Activated gamma-delta T cell (primary cell): ENCODE data around the gene MB21D2.

ENCODE experiments used
- DNase-seq: peaks from one replicate; lab custom pipeline; 2025; lab: John Stamatoyannopoulos, UW

The MB21D2 gene

DNA sequence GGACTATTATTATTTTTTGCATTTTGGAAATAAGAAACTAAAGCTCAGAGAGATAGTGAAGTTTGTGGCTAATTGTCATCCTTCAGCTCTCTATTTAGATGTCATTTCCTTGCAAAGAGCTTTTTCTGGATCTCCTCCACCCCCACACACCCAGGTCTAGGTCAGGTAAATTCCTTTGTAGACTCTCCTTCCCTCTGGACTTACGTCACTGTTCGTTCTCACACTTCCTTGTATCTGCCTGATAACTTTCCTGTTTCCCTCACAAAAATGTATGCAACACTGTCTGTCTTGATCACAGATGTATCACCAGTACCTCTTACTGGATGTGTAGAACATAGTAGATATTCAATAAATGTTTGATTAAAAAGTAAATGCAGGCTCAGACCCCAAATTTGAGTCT is 6.1 kb upstream of the MB21D2 start:
- DNase-seq: no peak

DNA sequence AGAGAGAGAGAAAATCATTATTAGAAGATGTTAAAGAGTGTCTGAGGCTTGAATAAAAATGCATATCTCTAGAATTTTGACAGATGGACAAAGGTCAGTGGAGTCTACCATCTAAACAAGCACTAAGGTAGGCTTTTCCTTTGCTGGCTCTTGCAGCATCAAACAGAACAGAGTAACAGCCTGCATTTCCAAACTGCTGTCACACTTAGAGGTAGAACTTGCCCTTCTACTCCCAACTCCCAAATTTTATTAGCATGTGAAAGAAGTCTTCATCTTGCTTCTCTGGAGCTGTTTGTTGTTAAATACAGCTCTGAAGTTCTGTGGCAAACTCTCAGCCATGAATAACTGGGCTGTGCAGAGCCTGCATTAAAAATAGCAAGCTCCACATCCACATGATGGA is 4.1 kb upstream of the MB21D2 start:
- no peak for DNase-seq

- no peak for DNase-seq
Observed at GRCh38 chr3:192920411-192920810, 2.8 kb upstream of the MB21D2 start.

DNA sequence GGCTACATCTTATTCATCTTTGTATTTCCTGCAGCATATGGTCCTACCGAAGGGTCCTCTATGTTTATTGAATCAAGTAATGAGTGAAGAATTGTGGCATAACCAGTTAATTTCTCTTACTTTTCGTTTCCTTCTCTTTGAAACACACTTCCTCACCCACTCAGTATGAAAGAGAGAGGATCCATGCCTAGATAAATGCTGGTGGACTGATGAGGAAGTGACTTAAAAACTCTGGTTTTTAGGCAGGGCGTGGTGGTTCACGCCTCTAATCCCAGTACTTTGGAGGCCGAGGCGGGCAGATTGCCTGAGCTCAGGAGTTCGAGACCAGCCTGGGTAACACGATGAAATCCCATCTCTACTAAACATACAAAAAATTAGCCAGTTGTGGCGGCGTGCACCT is 2.2 kb upstream of the MB21D2 start:
- no peak for DNase-seq

DNA sequence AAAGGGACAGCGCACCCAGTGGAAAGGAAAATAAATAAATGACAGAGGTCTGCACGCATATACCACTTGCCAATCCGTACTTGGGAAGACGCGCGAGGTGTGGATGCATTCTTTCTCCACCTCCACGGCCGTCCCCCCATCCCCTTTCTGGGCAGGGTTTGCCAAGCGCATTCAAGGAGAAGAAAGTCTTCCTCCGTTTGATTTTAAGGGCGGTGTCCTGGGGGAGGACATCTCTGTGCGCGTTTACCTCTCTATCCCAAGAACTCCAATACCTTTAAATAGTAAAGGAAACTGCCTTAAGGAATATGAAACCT is 576 bp upstream of the MB21D2 start:
- no peak for DNase-seq

DNA sequence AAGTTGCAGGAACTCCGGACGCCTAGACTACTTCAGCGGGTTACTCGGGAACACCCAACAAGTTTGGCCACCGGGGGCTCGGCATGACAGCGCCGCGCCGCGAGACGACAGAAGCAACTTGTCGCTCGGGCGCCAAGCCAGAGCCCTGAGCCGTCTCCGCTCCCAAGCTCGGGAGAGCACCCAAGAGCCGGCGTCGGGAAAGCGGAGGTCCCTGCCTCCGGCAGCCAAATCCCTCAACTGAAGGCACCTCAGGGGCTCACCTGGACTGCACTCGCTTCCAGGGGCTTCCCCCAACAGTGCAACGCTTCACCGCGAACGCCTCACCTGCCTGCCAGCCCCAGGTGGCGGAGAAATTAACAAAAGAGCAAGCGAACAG is 640 bp downstream of the MB21D2 start:
- DNase-seq: no peak

GRCh38 chr3:192916371-192917027 is 1.2 kb downstream of the MB21D2 start:
- DNase-seq: no peak

DNA sequence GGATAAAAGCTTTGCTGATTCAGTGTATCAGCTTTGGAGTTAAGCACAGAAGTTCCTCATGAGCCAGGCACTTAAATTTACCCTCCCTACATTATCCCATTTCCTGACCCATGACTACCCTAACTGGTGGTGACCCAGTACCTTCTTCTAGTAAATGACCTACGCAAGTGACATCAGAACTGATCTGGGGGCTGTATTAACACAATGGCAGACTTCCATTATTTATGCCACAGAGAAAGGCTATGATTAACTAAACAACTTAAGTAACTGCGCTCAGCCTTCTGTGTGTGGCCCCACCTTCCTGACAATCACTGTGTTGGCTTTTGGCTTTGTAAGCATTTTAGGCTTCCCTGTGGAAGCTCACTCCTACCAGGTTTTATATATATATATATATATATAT is 1.9 kb downstream of the MB21D2 start:
- DNase-seq: no peak

GRCh38 chr3:192915304-192915703 is 2.4 kb downstream of the MB21D2 start:
- DNase-seq: no peak

DNA sequence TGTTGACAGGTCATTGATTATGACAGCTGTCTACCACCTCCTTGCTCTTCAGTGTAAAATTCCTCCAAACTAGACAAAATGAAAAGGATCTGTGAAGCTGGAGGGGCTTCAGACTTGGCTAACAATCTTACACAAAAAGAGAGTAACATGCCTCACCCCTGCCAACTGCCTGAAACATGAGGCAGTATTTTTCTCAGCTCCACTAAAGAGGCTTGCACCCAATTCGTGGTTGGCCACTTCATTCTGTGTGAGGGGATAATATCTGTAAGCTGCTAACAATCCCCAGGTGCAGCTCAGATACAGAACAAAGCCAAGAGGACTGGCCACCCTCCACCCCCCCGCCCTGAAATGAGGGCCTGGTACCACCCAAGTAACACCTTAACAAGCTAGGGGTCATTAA is 2.8 kb downstream of the MB21D2 start:
- DNase-seq: no peak

DNA sequence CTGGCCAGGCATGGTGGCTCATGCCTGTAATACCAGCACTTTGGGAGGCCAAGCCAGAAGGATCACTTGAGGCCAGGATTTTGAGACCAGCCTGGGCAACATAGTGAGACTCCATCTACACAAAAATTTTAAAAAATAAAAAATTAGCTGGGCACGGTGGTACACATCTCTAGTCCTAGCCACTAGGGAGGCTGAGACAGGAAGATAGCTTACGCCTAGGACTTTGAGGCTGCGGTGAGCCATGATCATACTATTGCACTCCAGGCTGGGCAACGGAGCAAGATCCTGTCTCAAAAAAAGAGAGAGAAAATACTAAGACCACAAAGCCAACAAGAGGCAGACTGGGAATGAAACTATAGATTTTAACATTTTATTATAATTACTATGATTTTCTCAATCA is 4.1 kb downstream of the MB21D2 start:
- no peak for DNase-seq

DNA sequence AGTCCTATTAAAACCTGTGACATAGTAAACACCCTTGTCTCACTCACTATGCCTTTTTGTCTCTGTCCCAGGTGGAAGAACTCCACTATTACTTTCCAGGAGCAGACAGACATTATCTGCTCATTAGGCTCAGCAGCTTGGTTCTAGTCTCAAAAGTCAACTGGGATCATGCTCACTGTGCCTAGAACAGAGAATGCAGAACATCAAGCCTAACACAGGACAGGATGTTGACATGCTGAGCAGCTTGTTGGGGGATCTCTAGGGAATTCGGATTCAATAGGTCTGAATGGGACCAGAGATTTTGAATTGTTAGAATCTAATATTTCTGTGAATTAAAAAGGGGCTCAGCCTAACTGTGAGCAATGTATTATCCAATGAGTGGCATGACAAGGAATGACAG is 6.4 kb downstream of the MB21D2 start:
- no peak for DNase-seq

GRCh38 chr3:192907784-192908183 is 9.9 kb downstream of the MB21D2 start:
- no peak for DNase-seq

DNA sequence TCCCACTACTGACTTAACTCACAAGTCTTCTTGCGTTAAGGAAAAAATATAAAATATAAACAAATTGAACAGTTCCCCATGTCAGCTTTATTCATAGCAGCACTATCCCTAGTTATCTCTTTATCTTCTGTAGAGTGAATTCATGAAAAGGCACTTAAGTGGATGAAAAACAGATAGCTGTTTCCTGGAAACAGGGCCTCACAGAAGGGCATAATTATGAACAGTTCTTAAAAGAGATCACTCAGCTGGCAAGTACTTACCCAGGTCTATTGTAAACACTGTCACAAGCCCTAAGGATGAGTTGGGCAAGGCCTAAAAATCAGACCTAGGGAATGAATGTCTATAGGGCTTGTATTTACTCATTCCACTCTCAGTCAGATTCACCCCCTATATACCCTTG is 10.7 kb downstream of the MB21D2 start:
- DNase-seq: no peak

DNA sequence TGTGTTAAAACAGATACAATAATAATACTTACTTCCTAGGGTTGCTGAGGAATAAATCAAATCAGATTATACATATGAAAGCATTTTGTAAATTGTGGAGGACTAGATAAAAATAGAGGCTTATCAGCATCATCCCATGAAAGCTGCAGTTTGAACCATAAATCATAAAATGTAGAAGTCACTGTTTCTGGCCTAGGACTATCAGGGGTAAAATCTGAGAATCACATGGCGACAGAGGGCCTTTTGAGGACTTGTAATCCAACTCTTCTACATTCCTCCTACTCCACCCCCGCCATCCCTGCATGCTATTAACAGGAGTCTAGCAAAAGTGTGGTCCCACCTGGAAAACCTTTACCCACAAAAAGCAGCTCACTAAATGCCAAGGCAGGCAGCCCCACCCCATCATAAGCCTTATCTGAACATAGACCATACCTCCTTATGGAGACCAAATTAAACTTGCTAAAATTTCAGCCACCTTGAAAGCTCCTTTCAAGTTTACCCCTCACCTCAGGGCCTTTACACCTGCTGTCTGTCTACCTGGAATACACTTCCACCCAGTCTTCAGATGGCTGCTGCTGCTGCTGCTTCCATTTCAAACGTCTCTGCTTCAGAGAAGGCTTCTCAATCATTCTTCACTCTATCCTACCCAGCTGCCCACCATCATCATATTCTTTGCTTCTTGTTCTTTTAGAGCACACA is 11.5 kb downstream of the MB21D2 start:
- no peak for DNase-seq

DNA sequence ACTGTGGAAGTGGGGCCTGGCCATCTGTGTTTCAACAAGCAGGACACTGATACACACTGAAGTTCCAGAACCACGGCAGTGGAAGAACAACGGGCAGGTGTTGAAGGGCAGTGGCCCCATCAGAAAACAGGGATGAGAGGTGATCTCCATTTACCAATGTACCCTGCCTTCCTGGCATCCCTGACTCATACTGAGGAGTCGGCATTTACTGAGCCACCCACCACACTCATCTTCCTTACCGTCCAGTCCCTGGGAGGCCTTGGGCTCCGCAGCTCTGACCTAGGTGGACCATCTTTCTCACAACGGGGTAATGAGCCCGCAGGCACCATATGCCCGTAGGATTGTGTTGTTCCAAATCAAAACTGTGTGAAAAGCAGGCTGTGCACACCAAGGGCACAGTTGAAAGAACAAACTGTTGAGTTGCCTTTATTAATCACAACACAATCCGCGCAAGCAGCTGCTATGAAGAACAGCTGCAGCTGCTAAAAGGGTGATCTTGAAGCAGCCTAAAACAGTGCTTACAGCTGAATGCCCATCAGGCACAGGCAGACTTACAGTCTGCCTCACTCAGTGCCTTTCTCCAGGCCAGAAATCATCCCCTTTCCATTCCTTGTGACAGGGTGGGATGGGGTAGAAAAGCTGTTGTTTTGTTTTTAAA is 12.9 kb downstream of the MB21D2 start:
- DNase-seq: no peak

GRCh38 chr3:192902549-192902948 is 15.1 kb downstream of the MB21D2 start:
- DNase-seq: no peak

DNA sequence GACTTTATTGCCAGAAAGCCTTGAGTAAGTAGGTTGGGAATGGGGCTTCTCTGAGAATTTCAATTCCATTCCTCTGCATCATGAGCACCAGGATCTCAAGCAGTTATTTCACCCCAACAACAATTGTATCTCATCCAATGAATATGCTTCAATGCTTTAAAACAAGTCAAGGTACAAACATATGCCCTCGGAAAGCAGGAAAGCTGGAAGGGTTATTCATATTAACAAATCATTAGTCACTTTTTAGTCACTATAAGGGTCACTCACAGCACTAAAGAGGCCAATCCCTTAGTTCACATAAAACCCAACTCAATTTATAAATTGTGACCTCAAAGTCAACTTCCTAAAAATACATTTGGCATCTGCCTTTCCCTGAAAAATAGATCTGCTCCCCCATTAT is 16.2 kb downstream of the MB21D2 start:
- no peak for DNase-seq

DNA sequence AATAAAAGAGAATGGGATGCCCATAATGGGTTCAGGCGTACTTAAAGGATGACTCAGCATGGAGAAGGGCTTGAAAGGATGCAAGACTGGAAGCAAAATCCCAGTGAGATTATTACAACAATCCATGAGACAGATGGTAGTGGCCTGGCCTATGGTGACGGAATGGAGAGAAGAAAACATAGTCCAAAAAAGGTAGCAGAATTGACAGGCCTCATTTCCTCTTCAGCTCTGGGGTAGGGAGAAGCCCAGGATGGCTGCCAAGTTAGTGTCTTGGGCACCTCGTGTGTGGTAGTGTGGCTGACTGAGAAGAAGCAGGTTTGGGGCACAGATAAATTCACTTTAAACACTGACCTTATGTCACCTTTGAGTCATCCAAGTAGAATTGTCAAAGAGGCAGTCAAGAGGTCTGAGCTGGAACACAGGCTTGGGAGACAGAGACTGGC is 18.1 kb downstream of the MB21D2 start:
- DNase-seq: no peak

DNA sequence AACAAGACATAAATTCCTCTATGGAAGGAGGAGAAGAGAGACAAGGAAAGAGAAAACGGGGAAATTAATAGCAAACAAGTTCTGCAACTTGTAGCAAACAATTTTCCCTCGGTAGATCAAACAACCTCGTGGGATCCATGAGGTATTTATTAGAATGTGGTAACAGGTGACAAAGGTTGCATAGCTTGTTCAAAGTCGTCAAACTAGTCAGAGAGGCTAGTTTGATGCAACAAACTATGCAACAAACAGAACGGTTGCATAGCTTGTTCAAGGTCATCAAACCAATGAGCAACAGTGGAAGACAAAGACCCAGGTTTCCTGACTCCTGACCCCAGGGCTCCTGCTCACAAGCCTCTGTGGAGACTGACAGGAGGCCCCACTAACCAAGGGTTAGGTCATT is 20.7 kb downstream of the MB21D2 start:
- DNase-seq: no peak

- DNase-seq: no peak
Observed at GRCh38 chr3:192896208-192896607, 21.4 kb downstream of the MB21D2 start.

DNA sequence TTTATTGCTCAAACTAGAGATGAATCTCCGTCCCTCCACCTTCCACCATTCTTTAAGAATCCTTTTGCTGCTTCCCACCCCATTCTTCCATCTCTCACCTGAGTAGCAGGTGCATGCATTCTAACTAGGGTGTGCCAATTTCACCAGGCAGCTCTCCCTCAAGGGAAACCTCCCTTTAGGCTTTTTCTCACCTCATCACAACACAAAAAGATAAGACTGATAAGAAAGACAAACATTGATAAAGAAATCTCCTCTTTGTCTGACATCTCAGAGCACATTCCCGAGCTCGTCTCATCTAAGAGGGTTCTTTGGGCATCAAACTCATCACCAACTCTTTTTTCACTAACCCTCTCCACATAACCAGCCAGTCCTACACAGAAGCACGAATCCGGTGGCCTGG is 23.0 kb downstream of the MB21D2 start:
- DNase-seq: no peak

DNA sequence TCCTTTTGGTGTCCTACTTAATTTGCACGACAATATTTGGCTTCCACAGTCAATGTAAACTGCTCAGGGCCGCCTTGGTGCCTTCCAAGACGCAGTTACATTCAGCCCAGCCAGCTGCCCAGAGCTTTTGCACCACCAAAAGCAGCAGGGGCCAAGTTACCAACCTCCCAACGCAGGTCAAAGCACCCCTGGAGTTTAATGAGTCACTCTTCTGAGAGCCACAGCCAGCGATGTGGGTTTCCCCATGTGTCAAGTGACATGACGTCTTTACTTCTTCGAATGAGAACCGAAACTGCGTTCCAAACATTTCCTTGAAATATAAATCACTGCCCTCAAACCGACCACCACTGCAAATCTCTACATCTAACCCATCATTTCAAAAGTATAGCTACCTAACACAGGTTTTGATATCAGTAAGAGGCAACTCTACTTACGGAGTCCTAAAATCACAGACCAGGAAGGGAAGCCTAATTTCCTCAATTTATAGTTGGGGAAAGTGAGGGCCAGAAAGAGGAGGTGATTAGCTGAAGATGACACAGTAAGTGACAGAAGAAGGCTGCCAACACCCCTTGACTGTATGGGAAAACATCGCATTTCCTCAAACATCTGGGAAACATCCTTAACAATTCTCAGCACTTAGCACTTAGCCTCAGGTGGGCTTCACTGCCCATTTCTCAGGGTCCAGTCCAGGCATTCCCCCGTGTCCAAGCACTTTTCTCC is 24.5 kb downstream of the MB21D2 start:
- no peak for DNase-seq
